HG03457 (cell line): ENCODE data around the gene TMEM114.

Source experiments
- ATAC-seq: cut with Tn5 transposase; IDR thresholded peaks from one replicate; pipeline ENCODE4 v1.9.1; 2021; ENCODE audit warnings: moderate number of reproducible peaks; ENCODE audit not compliant: unreplicated experiment

The TMEM114 gene

DNA sequence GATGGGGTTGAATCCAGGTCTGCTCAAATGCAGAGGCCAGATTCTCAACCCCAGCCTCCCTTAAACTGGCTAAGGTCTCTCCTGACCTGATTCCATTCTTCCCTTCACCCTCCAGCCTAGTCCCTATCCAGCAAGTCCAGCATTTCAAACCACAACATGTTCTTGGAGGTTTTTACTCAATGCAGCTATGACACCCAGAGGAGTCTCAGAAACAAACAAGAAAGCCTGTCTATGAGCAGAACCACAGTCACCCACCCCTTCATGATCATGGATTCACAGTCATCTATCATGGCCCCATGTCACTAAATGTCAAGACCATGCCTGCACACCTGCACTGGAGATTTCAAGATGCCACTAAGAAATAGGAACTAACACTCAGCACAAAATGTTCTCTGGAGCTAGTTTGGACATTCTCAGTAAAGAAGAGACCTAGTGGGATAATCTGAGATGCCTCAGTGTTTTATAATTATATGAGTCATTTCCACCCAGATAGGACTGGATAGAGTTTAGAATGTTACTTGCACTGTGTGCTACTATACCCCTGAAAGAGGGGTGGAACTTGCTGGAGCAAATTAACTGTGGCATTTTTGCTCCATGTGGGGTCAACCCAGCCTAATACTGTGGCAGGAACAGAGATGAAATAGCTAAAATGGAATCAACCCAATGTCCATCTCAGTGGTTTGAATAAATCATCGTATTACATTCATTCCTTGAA is 21.7 kb upstream of the TMEM114 start:
- no peak for ATAC-seq

DNA sequence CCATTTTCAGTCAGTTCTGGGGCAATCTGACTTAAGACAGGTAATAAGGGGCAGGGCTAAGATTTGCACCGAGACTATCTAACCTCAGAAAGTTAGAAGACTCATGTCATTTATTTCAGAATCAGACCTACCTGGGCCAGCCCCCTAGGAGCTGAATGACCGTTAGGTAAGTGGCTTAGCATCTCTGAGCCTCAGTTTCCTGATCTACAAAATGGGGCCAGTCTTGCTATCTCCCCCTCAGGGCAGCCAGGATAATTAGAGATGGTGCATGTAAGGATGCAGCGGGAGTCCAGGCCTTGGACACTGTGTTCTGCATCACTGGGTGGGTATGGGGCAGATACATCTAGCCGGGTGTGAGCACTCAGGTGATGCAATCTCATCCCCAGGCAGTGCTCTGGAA is 20.8 kb upstream of the TMEM114 start:
- no peak for ATAC-seq

GRCh38 chr16:8607214-8607613 is 16.9 kb upstream of the TMEM114 start:
- ATAC-seq, result no peak

DNA sequence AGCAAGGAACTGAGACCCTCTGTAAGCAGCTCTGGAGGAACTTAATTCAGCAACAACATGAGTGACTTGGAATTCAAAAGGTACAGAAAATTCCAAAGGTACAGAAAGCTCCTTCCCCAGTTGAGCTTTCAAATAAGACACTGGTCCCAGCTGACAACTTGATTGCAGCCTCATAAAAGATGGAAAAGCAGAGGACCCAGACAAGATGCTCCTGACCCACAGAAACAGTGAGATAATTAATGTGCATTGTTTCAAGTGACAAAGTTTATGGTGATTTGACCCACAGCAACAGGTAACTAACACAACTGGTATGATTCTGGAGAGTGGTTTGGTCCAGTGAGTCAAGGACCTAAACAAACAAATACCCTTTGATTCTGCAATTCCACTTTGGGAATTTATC is 15.2 kb upstream of the TMEM114 start:
- ATAC-seq, result no peak

DNA sequence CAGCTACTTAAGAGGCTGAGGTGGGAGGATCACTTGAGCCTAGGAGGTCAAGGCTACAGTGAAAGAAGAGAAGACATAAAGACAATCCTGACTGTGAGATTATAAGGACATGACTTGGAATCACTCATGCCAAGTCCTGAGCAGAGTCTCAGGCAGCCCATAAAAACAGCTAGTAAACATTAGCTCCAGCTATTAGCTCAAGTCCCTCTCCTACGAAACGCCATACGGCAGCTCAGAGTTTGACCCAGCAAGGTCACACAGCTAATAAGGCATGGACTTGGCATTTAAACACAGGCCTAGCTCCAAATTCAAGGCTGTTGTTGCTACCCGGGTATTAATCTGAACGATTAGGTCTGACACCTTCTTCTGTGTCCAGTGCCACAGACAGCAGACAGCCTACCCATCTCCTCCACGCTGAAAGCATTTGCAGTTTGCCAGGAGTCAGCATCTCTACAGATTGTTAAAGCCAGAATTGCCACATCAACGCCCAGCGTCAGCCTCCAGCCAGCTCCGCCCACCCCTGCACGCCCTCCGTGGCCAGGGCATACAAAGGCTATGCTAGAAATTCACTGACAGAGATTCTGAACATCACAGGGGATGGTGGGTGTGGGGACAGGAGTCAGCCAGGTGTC is 9.9 kb upstream of the TMEM114 start:
- no peak for ATAC-seq

DNA sequence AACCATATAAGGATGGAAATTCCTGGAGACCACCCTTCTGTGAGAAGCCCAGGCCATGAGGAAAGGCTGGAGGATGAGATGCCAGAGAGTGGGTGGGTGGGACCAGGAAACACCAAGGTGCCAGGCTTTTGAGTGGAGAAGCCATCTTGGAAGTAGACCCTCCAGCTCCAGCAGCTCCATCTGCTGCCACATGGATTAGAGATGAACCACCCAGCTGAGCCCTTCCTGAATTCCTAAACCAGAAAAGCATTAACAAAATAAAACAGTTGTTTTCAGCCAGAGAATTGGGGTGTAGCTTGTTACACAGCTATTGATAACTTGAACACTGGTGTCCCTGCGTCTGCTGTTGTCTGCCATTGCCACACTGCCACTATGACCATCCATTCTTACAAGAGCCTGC is 6.3 kb upstream of the TMEM114 start:
- no peak for ATAC-seq

- no peak for ATAC-seq
Observed at GRCh38 chr16:8595783-8596182, 5.5 kb upstream of the TMEM114 start.

GRCh38 chr16:8594149-8594666 is 3.9 kb upstream of the TMEM114 start:
- no peak for ATAC-seq

DNA sequence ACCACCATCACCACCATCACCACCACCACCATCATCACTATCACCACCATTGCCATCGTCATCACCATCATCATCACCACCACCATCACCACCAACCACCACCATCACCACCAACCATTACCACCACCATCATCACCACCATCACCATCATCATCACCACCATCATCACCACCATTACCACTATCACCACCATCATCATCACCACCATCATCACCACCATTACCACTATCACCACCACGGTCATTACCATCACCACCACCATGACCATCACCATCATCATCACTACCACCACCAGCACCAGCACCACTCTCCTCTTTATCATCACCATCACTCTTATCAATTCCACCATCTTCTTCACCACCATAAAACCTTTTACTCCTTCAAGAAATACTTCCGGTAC is 1.1 kb upstream of the TMEM114 start:
- no peak for ATAC-seq

DNA sequence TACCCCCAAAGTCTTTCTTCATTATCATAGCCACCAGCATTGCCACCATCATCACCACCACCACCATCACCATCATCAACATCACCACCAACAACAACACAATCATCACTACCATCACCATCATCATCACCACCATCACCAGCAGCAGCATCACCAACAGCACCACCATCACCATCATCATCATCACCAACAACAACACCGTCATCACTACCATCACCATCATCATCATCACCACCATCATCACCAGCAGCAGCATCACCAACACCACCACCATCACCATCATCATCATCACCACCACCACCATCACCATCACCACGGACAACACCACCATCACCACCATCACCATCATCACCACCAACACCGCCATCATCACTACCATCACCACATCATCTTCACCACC is 500 bp upstream of the TMEM114 start:
- no peak for ATAC-seq

DNA sequence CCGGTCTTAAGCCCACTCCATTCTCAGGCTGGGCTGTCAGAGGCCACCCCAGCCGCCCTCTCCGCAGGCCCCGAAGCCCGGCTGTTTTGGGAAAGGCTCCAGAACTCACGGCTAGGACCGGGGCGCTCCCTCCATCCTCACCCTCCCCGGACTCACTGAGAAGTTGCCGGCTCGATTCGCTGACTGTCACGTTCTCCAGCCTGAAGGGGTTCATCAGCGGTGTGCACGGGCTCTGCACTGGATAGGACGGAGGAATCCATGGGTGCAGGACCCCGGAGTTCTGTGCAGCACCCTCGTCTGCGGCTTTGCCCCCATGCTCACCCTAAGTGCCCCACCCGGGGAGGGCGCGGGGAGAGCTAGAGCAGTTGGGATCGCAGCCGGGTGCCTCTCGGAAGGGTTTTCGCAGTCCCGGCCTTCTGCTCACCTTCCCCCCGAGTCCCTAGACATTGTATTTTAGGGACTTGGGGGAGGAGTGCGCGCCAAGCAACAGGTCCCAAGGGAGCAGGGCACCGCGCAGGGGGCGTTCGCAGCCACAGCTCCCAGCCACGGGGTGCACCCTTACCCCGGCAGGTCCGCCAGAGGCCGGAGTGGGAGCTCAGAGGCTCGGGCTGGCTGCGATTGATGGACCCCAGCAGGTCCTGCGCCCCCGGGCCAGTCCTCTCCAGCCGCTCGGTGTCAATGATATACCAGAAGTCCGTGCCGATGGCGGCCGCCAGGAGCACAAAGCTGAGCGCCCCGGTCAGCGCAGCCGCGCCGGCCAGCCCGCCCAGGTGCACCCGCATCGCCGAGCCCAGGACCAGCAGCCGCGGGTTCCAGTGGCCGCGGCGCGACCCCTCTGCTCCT is 1.0 kb downstream of the TMEM114 start:
- no peak for ATAC-seq

- no peak for ATAC-seq
Observed at GRCh38 chr16:8588682-8589056, 1.6 kb downstream of the TMEM114 start.

DNA sequence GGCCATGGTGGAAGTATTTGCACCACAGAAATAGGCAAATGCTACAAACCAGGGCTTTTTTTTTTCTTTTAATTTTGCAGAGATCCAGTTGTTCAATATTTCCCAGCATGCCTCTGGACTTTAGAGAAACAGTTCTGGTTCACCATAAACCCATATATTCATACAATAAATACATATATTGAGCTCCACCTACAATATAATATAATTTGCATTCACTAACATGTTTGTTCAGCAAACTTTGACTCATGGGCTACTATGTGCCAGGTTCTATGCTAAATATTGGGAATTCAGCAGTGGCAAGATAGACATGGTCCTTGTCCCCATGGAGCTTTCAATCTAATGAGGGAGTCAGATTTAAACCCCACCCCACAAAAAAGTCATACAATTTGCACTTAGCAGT is 3.2 kb downstream of the TMEM114 start:
- ATAC-seq, result no peak

DNA sequence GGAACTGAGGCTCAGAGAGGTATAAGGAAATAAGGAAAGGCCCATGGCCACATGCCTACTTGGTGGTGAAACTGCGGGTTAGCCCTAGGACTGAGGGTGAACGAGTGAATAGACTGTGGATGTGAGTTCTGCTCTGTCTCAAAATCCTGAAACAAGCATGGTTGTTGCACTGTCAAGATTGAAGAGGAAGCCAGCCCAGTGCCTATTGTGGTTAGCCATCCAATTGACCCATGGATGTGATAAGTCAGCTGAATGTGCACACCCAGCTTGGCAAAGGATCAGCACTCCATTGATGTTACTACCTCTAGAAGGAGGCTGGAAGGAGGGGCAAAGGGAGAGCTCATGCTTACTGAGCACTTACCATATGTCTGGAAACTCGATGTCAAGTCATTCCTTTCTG is 4.5 kb downstream of the TMEM114 start:
- ATAC-seq, result no peak

GRCh38 chr16:8585041-8585440 is 5.3 kb downstream of the TMEM114 start:
- no peak for ATAC-seq

DNA sequence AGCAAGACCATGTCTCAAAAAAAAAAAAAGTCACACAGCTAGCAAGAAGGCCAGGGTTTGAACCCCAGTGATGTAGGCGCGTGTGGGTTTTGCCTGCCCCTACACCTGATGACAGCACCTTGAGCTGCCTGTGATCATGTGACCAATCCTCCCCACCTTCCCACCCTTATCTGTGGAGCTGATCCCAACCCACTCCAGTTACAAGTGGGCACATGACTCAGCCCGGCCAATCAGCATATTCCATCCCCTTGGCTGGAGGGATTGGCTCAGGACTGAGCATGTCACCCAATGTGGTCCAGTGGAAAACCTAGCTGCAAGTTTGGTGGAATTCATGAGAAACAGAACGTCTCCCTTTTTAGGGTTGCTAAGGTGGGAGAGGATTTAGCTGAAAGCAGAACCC is 6.6 kb downstream of the TMEM114 start:
- ATAC-seq, result no peak

GRCh38 chr16:8583199-8583598 is 7.1 kb downstream of the TMEM114 start:
- no peak for ATAC-seq

GRCh38 chr16:8581831-8582580 is 8.3 kb downstream of the TMEM114 start:
- ATAC-seq, result no peak

DNA sequence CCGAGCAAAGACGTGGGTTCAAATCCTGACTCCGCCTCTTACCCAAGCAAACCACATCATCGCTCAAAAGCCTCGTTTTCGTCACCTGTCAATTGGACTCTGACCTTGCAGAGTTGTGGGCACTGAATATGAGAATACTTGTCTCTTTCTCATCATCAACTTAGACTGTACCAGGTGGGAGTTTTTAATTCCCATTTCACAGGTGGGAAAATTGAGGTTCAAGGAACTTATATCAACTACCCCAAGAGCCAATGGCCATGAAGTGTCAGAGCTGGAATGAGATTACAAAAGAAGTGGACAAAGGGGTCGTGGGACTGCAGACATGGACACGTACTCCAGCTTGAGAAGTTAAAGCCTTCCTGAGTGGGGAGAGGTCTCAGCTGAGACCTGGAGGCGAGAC is 10.8 kb downstream of the TMEM114 start:
- no peak for ATAC-seq

- ATAC-seq, result no peak
Observed at GRCh38 chr16:8577678-8578304, 12.5 kb downstream of the TMEM114 start.
